ENCODE measurements around the gene PCDH9. TPM values are rescaled to one million over a fixed set of nuclear protein-coding genes. Genes with fewer than 3 reads are reported as not detected.

PCDH9 gene
- total and polyA plus RNA-seq, 10 of the 15 experiments (the other 5 are each of a cell fraction or from before 2014, with no cell fraction given), result 0.02 to 2.3 (median 0.05) TPM; not detected in 1

- TF ChIP-seq ETV6 (conservative IDR thresholded peaks at IDR 0.05 in 1 of 2, IDR thresholded peaks at IDR 0.05 in 1 of 2; ENCODE audit: borderline replicate concordance in 1 of 2, low read depth in 1 of 2), result no peak
- TF ChIP-seq SIN3A (IDR thresholded peaks at IDR 0.05; ENCODE audit: low read depth, low read length), result no peak
Measured at GRCh38 chr13:66612983-66613382, 617.2 kb downstream of the PCDH9 start (continued).

DNA sequence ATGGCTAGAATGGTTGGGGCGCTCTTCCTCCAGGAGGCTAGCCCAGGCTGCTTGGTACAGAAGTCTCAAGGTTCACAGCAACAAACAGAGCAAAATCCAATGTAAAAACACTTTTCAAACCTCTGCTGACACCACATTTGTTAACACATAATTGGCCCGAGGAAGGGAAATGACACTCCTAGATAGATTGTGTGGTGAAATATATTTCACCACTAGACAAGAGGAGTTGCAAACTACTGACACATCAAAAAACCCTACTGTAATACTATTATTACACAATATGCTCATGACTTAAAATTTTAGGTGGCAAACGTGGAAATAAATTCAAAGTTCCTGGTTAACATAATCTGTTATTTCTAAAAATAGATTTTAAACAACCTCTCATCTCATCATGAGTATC is 643.6 kb downstream of the PCDH9 start:
- intact Hi-C loops (cut with micrococcal nuclease; ENCODE audit: unreplicated experiment), result no loop called here
- H3K4me2 ChIP-seq (ENCODE audit: control insufficient read depth, insufficient read depth), result no peak overlapping the region
- BruUV-seq (replicated peaks), result no TSS peak

More for the DNA sequence above, 643.6 kb downstream of the PCDH9 start:
- Histone ChIP-seq H3K4me3 (no peak overlapping the region), H3K9ac (ENCODE audit: control insufficient read depth, insufficient read depth, low read length) (no peak overlapping the region), H3K36me3 (ENCODE audit: control insufficient read depth in 2 of 2, insufficient read depth in 2 of 2, low read length in 1 of 2) (no peaks in the 10 kb centered on the region), H3K9me3 (replicated peaks; ENCODE audit: control insufficient read depth, insufficient read depth, low read length) (no peaks in the 10 kb centered on the region), H3K27ac (ENCODE audit: control insufficient read depth, insufficient read depth) (no peak overlapping the region), H3K79me2 (ENCODE audit: control insufficient read depth, insufficient read depth, low read length) (no peaks in the 10 kb centered on the region), H3K27me3 (replicated peaks in 1 of 2; ENCODE audit: control insufficient read depth in 2 of 2, insufficient read depth in 2 of 2, low read length in 1 of 2) (no peaks in the 10 kb centered on the region), H4K20me1 (ENCODE audit: control insufficient read depth, insufficient read depth) (no peaks in the 10 kb centered on the region), H2AFZ (ENCODE audit: control insufficient read depth, low read depth, low read length) (no peak overlapping the region), H3K4me1 (ENCODE audit: control insufficient read depth, insufficient read depth, low read length) (no peaks in the 10 kb centered on the region)
- ATAC-seq, result no peak
- RAD21 ChIA-PET (ENCODE audit: unreplicated experiment), result no interaction called here
- in situ Hi-C loops (cut with MboI), result no loop called here
- WGBS (ENCODE audit: insufficient coverage, insufficient replicate concordance, low lambda C conversion rate, missing lambda C conversion rate), result 12% methylated on average over 3 of the region's 3 CpGs
- TF ChIP-seq BCL11A (IDR thresholded peaks at IDR 0.05; ENCODE audit: low read depth, low read length) (no peak), BHLHE40 (IDR thresholded peaks at IDR 0.05; ENCODE audit: borderline replicate concordance in 1 of 2, low read depth in 2 of 2, low read length in 1 of 2) (no peak), PBX3 (IDR thresholded peaks at IDR 0.05; ENCODE audit: insufficient replicate concordance, low read depth, low read length) (no peak), EZH2 (IDR thresholded peaks at IDR 0.05; ENCODE audit: borderline replicate concordance, control insufficient read depth, low read depth, low read length) (no peak)
- TF ChIP-seq, protein P1, sequence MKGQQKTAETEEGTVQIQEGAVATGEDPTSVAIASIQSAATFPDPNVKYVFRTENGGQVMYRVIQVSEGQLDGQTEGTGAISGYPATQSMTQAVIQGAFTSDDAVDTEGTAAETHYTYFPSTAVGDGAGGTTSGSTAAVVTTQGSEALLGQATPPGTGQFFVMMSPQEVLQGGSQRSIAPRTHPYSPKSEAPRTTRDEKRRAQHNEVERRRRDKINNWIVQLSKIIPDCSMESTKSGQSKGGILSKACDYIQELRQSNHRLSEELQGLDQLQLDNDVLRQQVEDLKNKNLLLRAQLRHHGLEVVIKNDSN (IDR thresholded peaks at IDR 0.05; ENCODE audit: borderline replicate concordance, extremely low read length, insufficient read depth, low read depth, low read length), result no peak
- TF ChIP-seq, protein P2, sequence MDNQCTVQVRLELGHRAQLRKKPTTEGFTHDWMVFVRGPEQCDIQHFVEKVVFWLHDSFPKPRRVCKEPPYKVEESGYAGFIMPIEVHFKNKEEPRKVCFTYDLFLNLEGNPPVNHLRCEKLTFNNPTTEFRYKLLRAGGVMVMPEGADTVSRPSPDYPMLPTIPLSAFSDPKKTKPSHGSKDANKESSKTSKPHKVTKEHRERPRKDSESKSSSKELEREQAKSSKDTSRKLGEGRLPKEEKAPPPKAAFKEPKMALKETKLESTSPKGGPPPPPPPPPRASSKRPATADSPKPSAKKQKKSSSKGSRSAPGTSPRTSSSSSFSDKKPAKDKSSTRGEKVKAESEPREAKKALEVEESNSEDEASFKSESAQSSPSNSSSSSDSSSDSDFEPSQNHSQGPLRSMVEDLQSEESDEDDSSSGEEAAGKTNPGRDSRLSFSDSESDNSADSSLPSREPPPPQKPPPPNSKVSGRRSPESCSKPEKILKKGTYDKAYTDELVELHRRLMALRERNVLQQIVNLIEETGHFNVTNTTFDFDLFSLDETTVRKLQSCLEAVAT (IDR thresholded peaks at IDR 0.05), result no peak
- POLR2A ChIA-PET, result no interaction called here
- DNase-seq (ENCODE audit: low read depth, low spot score), result no peak
- SMC1A ChIA-PET (ENCODE audit: uncharacterized antibody, unreplicated experiment), result no interaction called here
- CTCF ChIA-PET, result no interaction called here
- no peak for FAIRE-seq
